ENCODE data around the gene ATP2B2. TPM values are rescaled to one million over a fixed set of nuclear protein-coding genes. Genes with fewer than 3 reads are reported as not detected.

ATP2B2 gene
- total RNA-seq, 1 experiment from 2014 or later = not detected

GRCh38 chr3:10460951-10461545, 44.3 kb downstream of the ATP2B2 start:
- CTCF ChIA-PET = no interaction called here
- TF ChIP-seq CTCF (IDR thresholded peaks at IDR 0.05; ENCODE audit: insufficient read depth in 1 of 2, low read depth in 1 of 2, low read length in 1 of 2, severe bottlenecking in 1 of 2, unreplicated experiment in 1 of 2) = no peak
- POLR2A ChIA-PET = no interaction called here

GRCh38 chr3:10459954-10460754, 45.2 kb downstream of the ATP2B2 start:
- POLR2A ChIA-PET = no interaction called here
- CTCF ChIA-PET = interaction anchor here (0.6 kb wide), 1 partner anchor 528 kb away, joined by 4 read pairs; no protein-coding TSS in a partner anchor

More at GRCh38 chr3:10460951-10461545, 44.3 kb downstream of the ATP2B2 start:
- Histone ChIP-seq H3K36me3 (ENCODE audit: control insufficient read depth, insufficient read depth, low read length) (no peaks in the 10 kb centered on the region), H3K4me1 (no peaks in the 10 kb centered on the region), H3K27me3 (replicated peaks; ENCODE audit: control insufficient read depth, insufficient read depth, low read length) (no peaks in the 10 kb centered on the region), H3K9me3 (no peaks in the 10 kb centered on the region), H3K4me3 (ENCODE audit: low read depth, low read length) (no peak overlapping the region)
- intact Hi-C loops (cut with micrococcal nuclease; ENCODE audit: unreplicated experiment) = no loop called here
- Mint-ChIP-seq H3K27me3 (ENCODE audit: insufficient read depth, unreplicated experiment) (peaks cover 15% of the 10 kb centered on the region), H3K9me3 (ENCODE audit: unreplicated experiment) (no peaks in the 10 kb centered on the region), H3K4me3 (ENCODE audit: unreplicated experiment) (no peak overlapping the region), H3K27ac (ENCODE audit: unreplicated experiment) (no peak overlapping the region), H3K36me3 (ENCODE audit: insufficient read depth, unreplicated experiment) (no peaks in the 10 kb centered on the region), H3K4me1 (ENCODE audit: low read depth, unreplicated experiment) (no peaks in the 10 kb centered on the region)
- no TSS peak for BruUV-seq (replicated peaks)
- no peak for DNase-seq

GRCh38 chr3:10457560-10457959, 47.8 kb downstream of the ATP2B2 start:
- no peaks in the 10 kb centered on the region for H3K36me3 Mint-ChIP-seq (ENCODE audit: insufficient read depth, unreplicated experiment)
- POLR2A ChIA-PET = no interaction called here
- H3K4me1 ChIP-seq = no peaks in the 10 kb centered on the region
- BruUV-seq (replicated peaks) = no TSS peak
- DNase-seq = no peak
- no peaks in the 10 kb centered on the region for H3K4me1 Mint-ChIP-seq (ENCODE audit: low read depth, unreplicated experiment)
- H3K36me3 ChIP-seq (ENCODE audit: control insufficient read depth, insufficient read depth, low read length) = no peaks in the 10 kb centered on the region
- no peak overlapping the region for H3K4me3 ChIP-seq (ENCODE audit: low read depth, low read length)
- no peak for TF ChIP-seq CTCF (IDR thresholded peaks at IDR 0.05; ENCODE audit: insufficient read depth in 1 of 2, low read depth in 1 of 2, low read length in 1 of 2, severe bottlenecking in 1 of 2, unreplicated experiment in 1 of 2)
- H3K27ac Mint-ChIP-seq (ENCODE audit: unreplicated experiment) = no peak overlapping the region
- H3K9me3 Mint-ChIP-seq (ENCODE audit: unreplicated experiment) = no peaks in the 10 kb centered on the region
- H3K27me3 ChIP-seq (replicated peaks; ENCODE audit: control insufficient read depth, insufficient read depth, low read length) = no peaks in the 10 kb centered on the region
- intact Hi-C loops (cut with micrococcal nuclease; ENCODE audit: unreplicated experiment) = no loop called here
- H3K27me3 Mint-ChIP-seq (ENCODE audit: insufficient read depth, unreplicated experiment) = peaks cover 11% of the 10 kb centered on the region
- H3K9me3 ChIP-seq = no peaks in the 10 kb centered on the region
- CTCF ChIA-PET = no interaction called here
- H3K4me3 Mint-ChIP-seq (ENCODE audit: unreplicated experiment) = no peak overlapping the region

More at GRCh38 chr3:10459954-10460754, 45.2 kb downstream of the ATP2B2 start:
- no peaks in the 10 kb centered on the region for H3K27me3 ChIP-seq (replicated peaks; ENCODE audit: control insufficient read depth, insufficient read depth, low read length)
- peak; percentile 85 to 86 for DNase-seq
- no peaks in the 10 kb centered on the region for H3K9me3 ChIP-seq
- H3K9me3 Mint-ChIP-seq (ENCODE audit: unreplicated experiment) = no peaks in the 10 kb centered on the region
- H3K36me3 Mint-ChIP-seq (ENCODE audit: insufficient read depth, unreplicated experiment) = no peaks in the 10 kb centered on the region
- BruUV-seq (replicated peaks) = no TSS peak
- no peaks in the 10 kb centered on the region for H3K4me1 ChIP-seq
- no peak overlapping the region for H3K27ac Mint-ChIP-seq (ENCODE audit: unreplicated experiment)
- TF ChIP-seq CTCF (IDR thresholded peaks at IDR 0.05; ENCODE audit: insufficient read depth in 1 of 2, low read depth in 1 of 2, low read length in 1 of 2, severe bottlenecking in 1 of 2, unreplicated experiment in 1 of 2) = no peak
- no peak overlapping the region for H3K4me3 ChIP-seq (ENCODE audit: low read depth, low read length)
- H3K4me3 Mint-ChIP-seq (ENCODE audit: unreplicated experiment) = no peak overlapping the region
- peaks cover 11% of the 10 kb centered on the region for H3K27me3 Mint-ChIP-seq (ENCODE audit: insufficient read depth, unreplicated experiment)
- intact Hi-C loops (cut with micrococcal nuclease; ENCODE audit: unreplicated experiment) = no loop called here
- no peaks in the 10 kb centered on the region for H3K36me3 ChIP-seq (ENCODE audit: control insufficient read depth, insufficient read depth, low read length)
- H3K4me1 Mint-ChIP-seq (ENCODE audit: low read depth, unreplicated experiment) = no peaks in the 10 kb centered on the region
